ENCODE measurements around the gene GNAT3. TPM values are rescaled to one million over a fixed set of nuclear protein-coding genes. Genes with fewer than 3 reads are reported as not detected.
A peak's percentile ranks its signal among the peaks of the same experiment; 100 is the strongest.

GNAT3 gene
- total RNA-seq, 1 experiment from 2014 or later: not detected

- no peaks in the 10 kb centered on the region for H3K9me3 ChIP-seq
- no peaks in the 10 kb centered on the region for H3K27me3 ChIP-seq
- H3K4me3 ChIP-seq: no peak overlapping the region
- no peak for DNase-seq
- no peaks in the 10 kb centered on the region for H3K36me3 ChIP-seq
Measured at GRCh38 chr7:80450621-80451308, 61.1 kb downstream of the GNAT3 start.

GRCh38 chr7:80449836-80450235, 62.0 kb downstream of the GNAT3 start:
- H3K27me3 ChIP-seq: no peaks in the 10 kb centered on the region
- DNase-seq: no peak
- no peaks in the 10 kb centered on the region for H3K9me3 ChIP-seq
- no peaks in the 10 kb centered on the region for H3K36me3 ChIP-seq
- no peak overlapping the region for H3K4me3 ChIP-seq

GRCh38 chr7:80445351-80445750, 66.5 kb downstream of the GNAT3 start:
- H3K4me3 ChIP-seq: no peak overlapping the region
- no peak for DNase-seq
- H3K27me3 ChIP-seq: no peaks in the 10 kb centered on the region
- no peaks in the 10 kb centered on the region for H3K9me3 ChIP-seq
- H3K36me3 ChIP-seq: no peaks in the 10 kb centered on the region

GRCh38 chr7:80444811-80445210, 67.1 kb downstream of the GNAT3 start:
- DNase-seq: no peak
- H3K9me3 ChIP-seq: no peaks in the 10 kb centered on the region
- H3K4me3 ChIP-seq: no peak overlapping the region

GRCh38 chr7:80443325-80443724, 68.5 kb downstream of the GNAT3 start:
- H3K36me3 ChIP-seq: no peaks in the 10 kb centered on the region
- H3K4me3 ChIP-seq: no peak overlapping the region
- no peak for DNase-seq
- H3K27me3 ChIP-seq: no peaks in the 10 kb centered on the region
- H3K9me3 ChIP-seq: no peaks in the 10 kb centered on the region

More at GRCh38 chr7:80444811-80445210, 67.1 kb downstream of the GNAT3 start:
- H3K36me3 ChIP-seq: no peaks in the 10 kb centered on the region
- H3K27me3 ChIP-seq: no peaks in the 10 kb centered on the region

- no peaks in the 10 kb centered on the region for H3K9me3 ChIP-seq
- H3K36me3 ChIP-seq: no peaks in the 10 kb centered on the region
- no peak overlapping the region for H3K4me3 ChIP-seq
- H3K27me3 ChIP-seq: no peaks in the 10 kb centered on the region
- no peak for DNase-seq
Measured at GRCh38 chr7:80440883-80441282, 71.0 kb downstream of the GNAT3 start.

- no peaks in the 10 kb centered on the region for H3K9me3 ChIP-seq
- peak; percentile 7 for DNase-seq
- H3K36me3 ChIP-seq: no peaks in the 10 kb centered on the region
- no peaks in the 10 kb centered on the region for H3K27me3 ChIP-seq
- H3K4me3 ChIP-seq: no peak overlapping the region
Measured at GRCh38 chr7:80439894-80440821, 71.7 kb downstream of the GNAT3 start.

- Histone ChIP-seq H3K4me3 (no peak overlapping the region), H3K36me3 (no peaks in the 10 kb centered on the region), H3K9me3 (no peaks in the 10 kb centered on the region), H3K27me3 (no peaks in the 10 kb centered on the region)
- no peak for DNase-seq
Measured at GRCh38 chr7:80435521-80435920, 76.3 kb downstream of the GNAT3 start.

- Histone ChIP-seq H3K36me3 (no peaks in the 10 kb centered on the region), H3K4me3 (no peak overlapping the region), H3K27me3 (no peaks in the 10 kb centered on the region), H3K9me3 (no peaks in the 10 kb centered on the region)
- no peak for DNase-seq
Measured at GRCh38 chr7:80434047-80434446, 77.8 kb downstream of the GNAT3 start.

GRCh38 chr7:80432166-80432565, 79.7 kb downstream of the GNAT3 start:
- no peak overlapping the region for H3K4me3 ChIP-seq
- no peak for DNase-seq
- H3K9me3 ChIP-seq: no peaks in the 10 kb centered on the region
- H3K27me3 ChIP-seq: no peaks in the 10 kb centered on the region
- no peaks in the 10 kb centered on the region for H3K36me3 ChIP-seq

- H3K9me3 ChIP-seq: no peaks in the 10 kb centered on the region
- no peaks in the 10 kb centered on the region for H3K36me3 ChIP-seq
- H3K27me3 ChIP-seq: no peaks in the 10 kb centered on the region
- DNase-seq: no peak
- H3K4me3 ChIP-seq: no peak overlapping the region
Measured at GRCh38 chr7:80429181-80429580, 82.7 kb downstream of the GNAT3 start.

- DNase-seq: no peak
- no peaks in the 10 kb centered on the region for H3K36me3 ChIP-seq
- H3K9me3 ChIP-seq: no peaks in the 10 kb centered on the region
- no peak overlapping the region for H3K4me3 ChIP-seq
- H3K27me3 ChIP-seq: no peaks in the 10 kb centered on the region
Measured at GRCh38 chr7:80428161-80429054, 83.5 kb downstream of the GNAT3 start.

GRCh38 chr7:80427218-80427617, 84.6 kb downstream of the GNAT3 start:
- DNase-seq: no peak
- Histone ChIP-seq H3K27me3 (no peaks in the 10 kb centered on the region), H3K4me3 (no peak overlapping the region), H3K36me3 (no peaks in the 10 kb centered on the region), H3K9me3 (no peaks in the 10 kb centered on the region)

GRCh38 chr7:80420876-80421275, 91.0 kb downstream of the GNAT3 start:
- Histone ChIP-seq H3K36me3 (no peaks in the 10 kb centered on the region), H3K9me3 (no peaks in the 10 kb centered on the region), H3K4me3 (no peak overlapping the region), H3K27me3 (no peaks in the 10 kb centered on the region)
- no peak for DNase-seq

GRCh38 chr7:80417211-80417793, 94.6 kb downstream of the GNAT3 start:
- Histone ChIP-seq H3K27me3 (no peaks in the 10 kb centered on the region), H3K4me3 (no peak overlapping the region), H3K9me3 (no peaks in the 10 kb centered on the region), H3K36me3 (no peaks in the 10 kb centered on the region)
- no peak for DNase-seq

- DNase-seq: no peak
- Histone ChIP-seq H3K4me3 (no peak overlapping the region), H3K9me3 (no peaks in the 10 kb centered on the region), H3K27me3 (no peaks in the 10 kb centered on the region), H3K36me3 (no peaks in the 10 kb centered on the region)
Measured at GRCh38 chr7:80415522-80415921, 96.3 kb downstream of the GNAT3 start.

Data from MG63 (cell line).